IMR-90 (cell line): Measurements from ENCODE around the gene ESRRB. TPM values are rescaled to one million over a fixed set of nuclear protein-coding genes. Genes with fewer than 3 reads are reported as not detected.

Experiments
- ATAC-seq: fragments of 200-7000 bp; cut with Tn5 transposase; 2 replicates; pipeline ENCODE4 v1.9.1; 2020; ENCODE audit warnings: low read depth, mild to moderate bottlenecking, moderate library complexity
- BruUV-seq: library from RNA; stranded (reverse); fragments of 400-500 nt; replicated peaks from 2 replicates; lab custom pipeline; 2021; lab: Mats Ljungman, UMichigan
- CTCF ChIA-PET: fragments of 300-600 bp; formaldehyde crosslinking; extraction: SDS; loops from one replicate; lab custom pipeline; 2021; ENCODE audit warnings: antibody characterized with exemption; lab: Yijun Ruan, JAX
- POLR2A ChIA-PET: fragments of 300-600 bp; sonication (Branson Sonifier 250); formaldehyde crosslinking; loops from one replicate; lab custom pipeline; 2022; ENCODE audit warnings: antibody characterized with exemption; ENCODE audit not compliant: unreplicated experiment; lab: Charles Lee
- DNase-seq: peaks from one replicate; pipeline ENCODE4 v3.0.0; 2013
- H2AFZ ChIP-seq: replicated peaks from 2 replicates; pipeline ENCODE3; 2013; ENCODE audit warnings: low read length, mild to moderate bottlenecking; ENCODE audit not compliant: poor library complexity
- H2AK5ac ChIP-seq: 2 replicates; pipeline ENCODE4 v1.6.1; 2013; ENCODE audit warnings: low read depth, low read length, inconsistent platforms
- H2AK9ac ChIP-seq: replicated peaks from 2 replicates; pipeline ENCODE3; 2013; ENCODE audit warnings: mild to moderate bottlenecking, low read depth, low read length, moderate library complexity; ENCODE audit not compliant: poor library complexity
- H2BK120ac ChIP-seq: 2 replicates; pipeline ENCODE4 v1.6.1; 2013; ENCODE audit warnings: low read depth, low read length, inconsistent platforms
- H2BK15ac ChIP-seq: 3 replicates; pipeline ENCODE4 v1.6.1; 2013; ENCODE audit warnings: low read depth, low read length, inconsistent platforms
- H2BK20ac ChIP-seq: 2 replicates; pipeline ENCODE4 v1.6.1; 2013; ENCODE audit warnings: low read depth, mild to moderate bottlenecking, inconsistent platforms, low read length, moderate library complexity
- H2BK5ac ChIP-seq: 2 replicates; pipeline ENCODE4 v1.6.1; 2013; ENCODE audit warnings: mild to moderate bottlenecking, low read depth, low read length, inconsistent platforms; ENCODE audit not compliant: poor library complexity, severe bottlenecking
- H3K14ac ChIP-seq: replicated peaks from 2 replicates; pipeline ENCODE4 v1.6.1; 2013; ENCODE audit warnings: low read depth, low read length, inconsistent platforms
- H3K18ac ChIP-seq: 2 replicates; pipeline ENCODE4 v1.6.1; 2013; ENCODE audit warnings: low read depth, low read length, control low read depth
- H3K23ac ChIP-seq: 2 replicates; pipeline ENCODE4 v1.6.1; 2013; ENCODE audit warnings: low read depth, low read length, inconsistent platforms
- H3K27ac ChIP-seq: 2 replicates; pipeline ENCODE4 v1.5.1; 2013; ENCODE audit warnings: mild to moderate bottlenecking, control low read depth, low read length; ENCODE audit not compliant: insufficient read depth
- H3K27me3 ChIP-seq: 2 replicates; pipeline ENCODE4 v1.6.1; 2013; ENCODE audit warnings: low read length; ENCODE audit not compliant: control insufficient read depth, insufficient read depth
- H3K36me3 ChIP-seq: 2 replicates; pipeline ENCODE4 v1.6.1; 2013; ENCODE audit warnings: low read length, mixed read lengths; ENCODE audit not compliant: control insufficient read depth, insufficient read depth
- H3K4ac ChIP-seq: 2 replicates; pipeline ENCODE4 v1.6.1; 2013; ENCODE audit warnings: low read depth, low read length, inconsistent platforms
- H3K4me1 ChIP-seq: 2 replicates; pipeline ENCODE4 v1.6.1; 2013; ENCODE audit warnings: low read length, mixed read lengths; ENCODE audit not compliant: control insufficient read depth, insufficient read depth
- H3K4me2 ChIP-seq: 2 replicates; pipeline ENCODE4 v1.6.1; 2013; ENCODE audit warnings: low read depth, mild to moderate bottlenecking, control low read depth, low read length, moderate library complexity
- H3K4me3 ChIP-seq: 2 replicates; pipeline ENCODE4 v1.5.1; 2013; ENCODE audit warnings: low read depth, mild to moderate bottlenecking, control low read depth, low read length, moderate library complexity; ENCODE audit not compliant: insufficient read depth
- H3K56ac ChIP-seq: 2 replicates; pipeline ENCODE4 v1.6.1; 2013; ENCODE audit warnings: low read length, inconsistent platforms; ENCODE audit not compliant: insufficient read depth; ENCODE audit errors: extremely low read depth
- H3K79me1 ChIP-seq, 2 experiments: 2 replicates each; pipeline ENCODE4 v1.6.1; 2013; ENCODE audit warnings: low read length in 2 of 2, inconsistent platforms in 1 of 2, low read depth in 1 of 2
- H3K9ac ChIP-seq: 2 replicates; pipeline ENCODE4 v1.6.1; 2013; ENCODE audit warnings: low read depth, low read length, control low read depth
- H3K9me1 ChIP-seq: 2 replicates; pipeline ENCODE4 v1.6.1; 2013; ENCODE audit warnings: low read length, inconsistent platforms; ENCODE audit not compliant: insufficient read depth
- H3K9me3 ChIP-seq: 2 replicates; pipeline ENCODE4 v1.6.1; 2013; ENCODE audit warnings: low read length; ENCODE audit not compliant: control insufficient read depth, insufficient read depth
- H4K20me1 ChIP-seq: 2 replicates; pipeline ENCODE4 v1.6.1; 2013; ENCODE audit warnings: low read length, inconsistent platforms; ENCODE audit not compliant: insufficient read depth
- H4K5ac ChIP-seq: 2 replicates; pipeline ENCODE4 v1.6.1; 2013; ENCODE audit warnings: mild to moderate bottlenecking, low read depth, low read length, control low read depth
- H4K8ac ChIP-seq, 2 experiments: 2 replicates each; pipeline ENCODE4 v1.6.1; 2013; ENCODE audit warnings: low read depth in 2 of 2, low read length in 2 of 2, control low read depth in 1 of 2, inconsistent platforms in 1 of 2
- H4K91ac ChIP-seq: 2 replicates; pipeline ENCODE4 v1.6.1; 2013; ENCODE audit warnings: low read depth, low read length, inconsistent platforms; ENCODE audit not compliant: insufficient read depth
- CEBPB ChIP-seq: IDR thresholded peaks from 2 replicates; pipeline ENCODE4 v1.6.1; 2012; ENCODE audit warnings: low read depth, low read length, improper control_type of control experiment
- CHD1 ChIP-seq: IDR thresholded peaks from 2 replicates; pipeline ENCODE4 v1.6.1; 2012; ENCODE audit warnings: low read depth, low read length, improper control_type of control experiment
- MXI1 ChIP-seq: IDR thresholded peaks from 2 replicates; pipeline ENCODE4 v1.6.1; 2012; ENCODE audit warnings: low read depth, mild to moderate bottlenecking, low read length, moderate library complexity, borderline replicate concordance
- POLR2A ChIP-seq: IDR thresholded peaks from 2 replicates; pipeline ENCODE4 v1.6.1; 2012; ENCODE audit warnings: mild to moderate bottlenecking, low read depth, low read length
- RAD21 ChIP-seq: IDR thresholded peaks from 2 replicates; pipeline ENCODE4 v1.6.1; 2012; ENCODE audit warnings: low read length, improper control_type of control experiment
- RCOR1 ChIP-seq: IDR thresholded peaks from 2 replicates; pipeline ENCODE4 v1.6.1; 2012; ENCODE audit warnings: mild to moderate bottlenecking, low read length, improper control_type of control experiment; ENCODE audit not compliant: insufficient replicate concordance
- SMC3 ChIP-seq: fragments of 150-350 bp; IDR thresholded peaks from 2 replicates; pipeline ENCODE4 v1.6.1; 2016; ENCODE audit warnings: low read depth, mild to moderate bottlenecking, antibody characterized with exemption, low read length, moderate library complexity
- WGBS, 2 experiments: methylation state at CpG; one replicate each; pipeline versions ENCODE4 v1.1.5 to v1.1.7; 2013; ENCODE audit warnings: missing lambda C conversion rate in 2 of 2; ENCODE audit not compliant: insufficient read length in 1 of 2; ENCODE audit errors: extremely low coverage in 2 of 2; 5-methylcytosine and 5-hydroxymethylcytosine counted together
- dilution Hi-C: fragments of 300-500 bp; cut with HindIII; formaldehyde crosslinking; loops from one replicate; pipeline ENCODE4 v1.14.3; 2018; ENCODE audit warnings: low sequenced_read_pairs; ENCODE audit not compliant: unreplicated experiment
- in situ Hi-C: fragments of 300-500 bp; cut with MboI; formaldehyde crosslinking; loops from 3 replicates; pipeline ENCODE4 v1.14.3; 2019; ENCODE audit warnings: low sequenced_read_pairs, inconsistent platforms, mixed read lengths
- intact Hi-C: fragments of 100-400 bp; cut with micrococcal nuclease; formaldehyde crosslinking; loops from 2 replicates; pipeline ENCODE4 v1.10.0; 2022
- polyA plus RNA-seq, 3 experiments: library from polyadenylated mRNA; depleted of rRNA; stranded (reverse); fragments of >200 nt; gene quantifications; 2 replicates each; pipeline ENCODE4 v1.2.3, GENCODE V29; 2012; ENCODE audit warnings: low replicate concordance in 1 of 3
- total RNA-seq: library from RNA; depleted of rRNA; stranded (reverse); fragments of >200 nt; gene quantifications from 2 replicates; pipeline ENCODE4 v1.2.3, GENCODE V29; 2012
- TF ChIP-seq, protein P1 (sequence below): conservative IDR thresholded peaks from 2 replicates; pipeline ENCODE4 v1.5.1; 2012; ENCODE audit warnings: mild to moderate bottlenecking, low read depth, low read length, improper control_type of control experiment

ESRRB gene
- total and polyA plus RNA-seq, 2 of the 4 experiments (the other 2 are of a cell fraction), result not detected

DNA sequence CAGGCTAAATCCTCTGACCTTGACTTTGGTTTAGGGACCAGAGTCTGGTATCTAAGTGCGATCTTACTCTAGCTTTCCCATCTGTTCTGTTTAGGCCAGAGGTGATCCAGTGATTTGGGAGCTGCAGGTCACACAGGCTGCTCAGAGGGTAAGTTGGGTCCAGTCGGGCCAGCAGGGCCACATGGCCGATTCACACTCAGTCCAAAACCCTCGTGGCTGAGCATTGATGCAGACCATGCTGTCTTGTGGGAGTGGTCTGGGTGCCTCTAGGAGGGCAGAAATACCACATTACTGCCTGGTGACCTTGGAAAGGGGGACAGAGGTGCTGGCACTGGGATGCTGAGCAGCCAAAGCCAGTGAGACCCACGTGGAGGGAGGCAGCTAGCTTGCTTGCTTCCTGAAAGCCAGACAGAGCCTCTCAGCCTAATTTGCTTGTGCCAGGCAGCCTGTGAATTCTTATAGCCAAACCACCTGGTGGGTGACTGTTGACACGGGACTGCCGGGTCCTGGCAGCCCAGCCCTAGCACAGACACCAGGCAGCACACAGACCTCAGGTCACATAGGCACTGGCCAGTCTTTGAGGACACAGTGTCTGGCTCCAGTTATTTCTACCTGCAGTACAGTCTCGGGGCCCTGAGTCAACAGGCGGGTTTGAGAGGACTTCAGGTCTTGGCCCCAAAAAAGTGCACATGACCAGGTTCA lies 31.7 kb downstream of the ESRRB start:
- intact Hi-C loops (no loop called here), in situ Hi-C loops (no loop called here), dilution Hi-C loops (no loop called here)
- no peak overlapping the region for H3K14ac ChIP-seq
- H3K4me2 ChIP-seq, result no peak overlapping the region
- H3K9me3 ChIP-seq, result no peaks in the 10 kb centered on the region
- H4K5ac ChIP-seq, result no peak overlapping the region
- no peaks in the 10 kb centered on the region for H4K20me1 ChIP-seq
- no peak overlapping the region for H3K23ac ChIP-seq
- H2BK120ac ChIP-seq, result no peak overlapping the region
- H3K27me3 ChIP-seq, result peaks cover 16% of the 10 kb centered on the region
- no peaks in the 10 kb centered on the region for H3K36me3 ChIP-seq
- no peak overlapping the region for H3K56ac ChIP-seq
- H3K9ac ChIP-seq, result no peak overlapping the region
- TF ChIP-seq MXI1 (no peak), POLR2A (no peak), SMC3 (no peak), CEBPB (no peak), RCOR1 (no peak), RAD21 (no peak), CHD1 (no peak)
- TF ChIP-seq, protein P1, sequence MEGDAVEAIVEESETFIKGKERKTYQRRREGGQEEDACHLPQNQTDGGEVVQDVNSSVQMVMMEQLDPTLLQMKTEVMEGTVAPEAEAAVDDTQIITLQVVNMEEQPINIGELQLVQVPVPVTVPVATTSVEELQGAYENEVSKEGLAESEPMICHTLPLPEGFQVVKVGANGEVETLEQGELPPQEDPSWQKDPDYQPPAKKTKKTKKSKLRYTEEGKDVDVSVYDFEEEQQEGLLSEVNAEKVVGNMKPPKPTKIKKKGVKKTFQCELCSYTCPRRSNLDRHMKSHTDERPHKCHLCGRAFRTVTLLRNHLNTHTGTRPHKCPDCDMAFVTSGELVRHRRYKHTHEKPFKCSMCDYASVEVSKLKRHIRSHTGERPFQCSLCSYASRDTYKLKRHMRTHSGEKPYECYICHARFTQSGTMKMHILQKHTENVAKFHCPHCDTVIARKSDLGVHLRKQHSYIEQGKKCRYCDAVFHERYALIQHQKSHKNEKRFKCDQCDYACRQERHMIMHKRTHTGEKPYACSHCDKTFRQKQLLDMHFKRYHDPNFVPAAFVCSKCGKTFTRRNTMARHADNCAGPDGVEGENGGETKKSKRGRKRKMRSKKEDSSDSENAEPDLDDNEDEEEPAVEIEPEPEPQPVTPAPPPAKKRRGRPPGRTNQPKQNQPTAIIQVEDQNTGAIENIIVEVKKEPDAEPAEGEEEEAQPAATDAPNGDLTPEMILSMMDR, result no peak
- H3K4me3 ChIP-seq, result no peak overlapping the region
- no peak overlapping the region for H2BK20ac ChIP-seq
- H3K79me1 ChIP-seq, result no peaks in the 10 kb centered on the region
- H2BK5ac ChIP-seq, result no peak overlapping the region
- no peaks in the 10 kb centered on the region for H3K9me1 ChIP-seq
- DNase-seq, result no peak
- no peak overlapping the region for H4K8ac ChIP-seq
- no peak overlapping the region for H4K91ac ChIP-seq
- H3K4me1 ChIP-seq, result no peaks in the 10 kb centered on the region
- no peak overlapping the region for H2AK5ac ChIP-seq
- WGBS, 2 experiments, result 33% methylated on average over 4 of the region's 9 CpGs; no CpG with 5 or more reads in 1 of the 2 experiments
- H3K27ac ChIP-seq, result no peak overlapping the region
- no peak overlapping the region for H3K4ac ChIP-seq
- H2AK9ac ChIP-seq, result no peak overlapping the region
- H2AFZ ChIP-seq, result no peak overlapping the region
- ChIA-PET POLR2A (no interaction called here), CTCF (no interaction called here)
- no peak overlapping the region for H2BK15ac ChIP-seq
- ATAC-seq, result no peak
- no peak overlapping the region for H3K18ac ChIP-seq
- no TSS peak for BruUV-seq
